MCF 10A (cell line): ENCODE data around the gene PDE6H. TPM values are rescaled to one million over a fixed set of nuclear protein-coding genes. Genes with fewer than 3 reads are reported as not detected.

Experiments used
- BruUV-seq: library from RNA; stranded (reverse); fragments of 400-500 nt; replicated peaks from 2 replicates; lab custom pipeline; 2021; lab: Mats Ljungman, UMichigan
- CTCF ChIA-PET: fragments of 300-600 bp; sonication (Branson Sonifier 250); formaldehyde crosslinking; extraction: SDS; loops from one replicate; lab custom pipeline; 2021; ENCODE audit warnings: antibody characterized with exemption, inconsistent platforms; lab: Yijun Ruan, JAX
- POLR2A ChIA-PET: fragments of 300-600, 350-650 bp; sonication (Branson Sonifier 250); formaldehyde crosslinking; extraction: SDS; loops from one replicate; lab custom pipeline; 2020; ENCODE audit warnings: antibody characterized with exemption, inconsistent platforms; lab: Yijun Ruan, JAX
- DNase-seq: peaks from one replicate; pipeline ENCODE4 v3.0.0-alpha.2; 2018; ENCODE audit not compliant: unreplicated experiment
- H3K27ac Mint-ChIP-seq: one replicate; pipeline ENCODE4 v1.8.0; 2022; ENCODE audit warnings: mild to moderate bottlenecking, low read depth, mixed read lengths; ENCODE audit not compliant: unreplicated experiment
- H3K27me3 Mint-ChIP-seq: one replicate; pipeline ENCODE4 v1.8.0; 2022; ENCODE audit warnings: mixed read lengths; ENCODE audit not compliant: insufficient read depth, unreplicated experiment
- H3K36me3 Mint-ChIP-seq: one replicate; pipeline ENCODE4 v1.8.0; 2022; ENCODE audit warnings: mild to moderate bottlenecking, moderate library complexity, mixed read lengths; ENCODE audit not compliant: insufficient read depth, unreplicated experiment
- H3K4me1 Mint-ChIP-seq: one replicate; pipeline ENCODE4 v1.8.0; 2022; ENCODE audit warnings: mixed read lengths; ENCODE audit not compliant: insufficient read depth, unreplicated experiment
- H3K4me3 Mint-ChIP-seq: one replicate; pipeline ENCODE4 v1.8.0; 2022; ENCODE audit warnings: mild to moderate bottlenecking, moderate library complexity, mixed read lengths; ENCODE audit not compliant: unreplicated experiment
- H3K9me3 Mint-ChIP-seq: one replicate; pipeline ENCODE4 v1.8.0; 2022; ENCODE audit warnings: mixed read lengths; ENCODE audit not compliant: unreplicated experiment
- intact Hi-C: fragments of 100-400 bp; cut with micrococcal nuclease; formaldehyde crosslinking; loops from 2 replicates; pipeline ENCODE4 v1.14.1; 2022
- total RNA-seq: library from RNA; stranded (reverse); gene quantifications from 2 replicates; pipeline ENCODE4 v1.2.3, GENCODE V29; 2022
- TF ChIP-seq, protein P1 (sequence below): fragments of 200-600 bp; IDR thresholded peaks from one replicate; pipeline ENCODE4 v1.8.0; 2022; ENCODE audit warnings: antibody characterized with exemption, mild to moderate bottlenecking; ENCODE audit not compliant: unreplicated experiment

The PDE6H gene
- total RNA-seq, 1 experiment from 2014 or later, result not detected

DNA sequence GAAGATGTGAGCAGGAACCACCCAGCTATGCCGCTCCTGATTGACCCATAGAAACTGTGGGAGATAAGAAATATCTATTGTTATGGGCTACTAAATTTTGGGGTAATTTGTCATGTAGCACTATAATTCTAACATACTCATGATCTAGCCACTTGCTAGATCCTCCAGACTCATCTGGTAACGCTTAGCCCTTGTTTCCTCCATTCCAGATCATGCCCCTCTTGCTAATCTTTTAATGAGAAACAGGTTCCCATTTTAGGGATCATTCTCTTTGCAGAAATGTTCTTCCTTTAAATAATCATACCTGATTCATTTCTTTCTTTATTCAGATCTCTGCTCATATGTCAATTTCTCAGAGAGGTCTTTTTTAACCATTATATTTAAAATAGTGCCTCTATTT, 7.6 kb upstream of the PDE6H start:
- Mint-ChIP-seq H3K27me3 (no peaks in the 10 kb centered on the region), H3K27ac (no peak overlapping the region), H3K9me3 (no peaks in the 10 kb centered on the region), H3K4me1 (peaks cover 11% of the 10 kb centered on the region), H3K4me3 (no peak overlapping the region), H3K36me3 (no peaks in the 10 kb centered on the region)
- no TSS peak for BruUV-seq
- intact Hi-C loops, result no loop called here
- DNase-seq, result no peak
- CTCF ChIA-PET, result no interaction called here
- POLR2A ChIA-PET, result no interaction called here
- TF ChIP-seq, protein P1, sequence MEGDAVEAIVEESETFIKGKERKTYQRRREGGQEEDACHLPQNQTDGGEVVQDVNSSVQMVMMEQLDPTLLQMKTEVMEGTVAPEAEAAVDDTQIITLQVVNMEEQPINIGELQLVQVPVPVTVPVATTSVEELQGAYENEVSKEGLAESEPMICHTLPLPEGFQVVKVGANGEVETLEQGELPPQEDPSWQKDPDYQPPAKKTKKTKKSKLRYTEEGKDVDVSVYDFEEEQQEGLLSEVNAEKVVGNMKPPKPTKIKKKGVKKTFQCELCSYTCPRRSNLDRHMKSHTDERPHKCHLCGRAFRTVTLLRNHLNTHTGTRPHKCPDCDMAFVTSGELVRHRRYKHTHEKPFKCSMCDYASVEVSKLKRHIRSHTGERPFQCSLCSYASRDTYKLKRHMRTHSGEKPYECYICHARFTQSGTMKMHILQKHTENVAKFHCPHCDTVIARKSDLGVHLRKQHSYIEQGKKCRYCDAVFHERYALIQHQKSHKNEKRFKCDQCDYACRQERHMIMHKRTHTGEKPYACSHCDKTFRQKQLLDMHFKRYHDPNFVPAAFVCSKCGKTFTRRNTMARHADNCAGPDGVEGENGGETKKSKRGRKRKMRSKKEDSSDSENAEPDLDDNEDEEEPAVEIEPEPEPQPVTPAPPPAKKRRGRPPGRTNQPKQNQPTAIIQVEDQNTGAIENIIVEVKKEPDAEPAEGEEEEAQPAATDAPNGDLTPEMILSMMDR, result no peak

DNA sequence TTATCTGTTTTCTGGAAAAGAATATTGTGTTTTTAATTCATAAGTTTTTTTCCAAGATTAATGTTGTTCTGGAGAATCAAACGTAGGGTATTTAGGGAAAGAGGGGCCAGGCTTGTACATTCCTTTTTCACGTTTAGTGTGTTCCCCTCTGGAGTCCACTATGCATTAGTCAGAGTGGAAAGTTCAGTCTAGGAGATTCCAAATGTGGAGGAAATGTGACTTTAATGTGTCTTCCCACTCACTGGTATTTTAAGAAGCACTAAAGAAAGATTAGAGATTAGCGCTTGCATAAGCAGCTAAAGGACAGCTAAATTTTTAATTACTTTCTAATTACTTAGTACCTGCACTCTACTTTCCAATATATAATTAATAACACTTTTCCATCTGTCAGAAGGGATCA, 4.4 kb upstream of the PDE6H start:
- intact Hi-C loops, result no loop called here
- TF ChIP-seq, protein P1, result no peak
- no peaks in the 10 kb centered on the region for H3K27me3 Mint-ChIP-seq
- H3K27ac Mint-ChIP-seq, result no peak overlapping the region
- H3K4me1 Mint-ChIP-seq, result no peaks in the 10 kb centered on the region
- no peaks in the 10 kb centered on the region for H3K9me3 Mint-ChIP-seq
- BruUV-seq, result no TSS peak
- DNase-seq, result no peak
- CTCF ChIA-PET, result interaction anchor here (1.4 kb wide), 1 partner anchor 158 kb away, joined by 3 read pairs; no protein-coding TSS in a partner anchor
- no peak overlapping the region for H3K4me3 Mint-ChIP-seq
- POLR2A ChIA-PET, result interaction anchor here (0.8 kb wide), 1 partner anchor 129 kb away, joined by 3 read pairs; no protein-coding TSS in a partner anchor
- no peaks in the 10 kb centered on the region for H3K36me3 Mint-ChIP-seq

DNA sequence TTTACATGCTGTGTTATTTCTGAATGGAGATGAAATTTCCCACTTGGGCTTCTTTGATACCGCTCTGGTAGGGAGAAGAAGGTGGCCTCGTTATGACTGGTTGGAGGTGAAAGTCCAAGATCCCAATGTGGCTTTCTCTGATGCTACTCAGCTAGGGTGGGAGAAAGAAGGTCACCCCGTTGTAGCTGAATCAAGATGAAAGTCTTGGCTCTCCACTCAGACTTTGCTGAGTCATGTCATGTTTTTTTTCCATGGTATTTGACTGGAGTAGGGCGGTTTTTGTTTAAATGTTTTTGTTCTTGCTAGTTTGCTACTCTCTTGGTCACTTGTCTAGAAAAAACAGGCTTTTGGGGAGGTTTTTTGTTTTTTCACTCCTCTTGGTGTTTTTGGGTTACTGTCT, 2.4 kb upstream of the PDE6H start:
- no peak for DNase-seq
- Mint-ChIP-seq H3K4me3 (no peak overlapping the region), H3K4me1 (no peaks in the 10 kb centered on the region), H3K36me3 (no peaks in the 10 kb centered on the region), H3K9me3 (no peaks in the 10 kb centered on the region), H3K27me3 (no peaks in the 10 kb centered on the region), H3K27ac (no peak overlapping the region)
- POLR2A ChIA-PET, result no interaction called here
- intact Hi-C loops, result no loop called here
- TF ChIP-seq, protein P1, result no peak
- CTCF ChIA-PET, result no interaction called here
- no TSS peak for BruUV-seq

GRCh38 chr12:14974633-14975032, 1.8 kb downstream of the PDE6H start:
- Mint-ChIP-seq H3K27ac (no peak overlapping the region), H3K4me1 (no peaks in the 10 kb centered on the region), H3K36me3 (no peaks in the 10 kb centered on the region), H3K27me3 (no peaks in the 10 kb centered on the region), H3K4me3 (no peak overlapping the region), H3K9me3 (no peaks in the 10 kb centered on the region)
- TF ChIP-seq, protein P1, result no peak
- intact Hi-C loops, result no loop called here
- BruUV-seq, result no TSS peak
- no peak for DNase-seq
- POLR2A ChIA-PET, result interaction anchor here (0.6 to 1.8 kb wide), 3 partner anchors 13 to 1527 kb away, joined by 3 to 4 read pairs (median 3); no protein-coding TSS in a partner anchor
- CTCF ChIA-PET, result no interaction called here
